ENCODE results near the gene ATP6V1G2. TPM values are rescaled to one million over a fixed set of nuclear protein-coding genes. Genes with fewer than 3 reads are reported as not detected.
"Not testable (repeated sequence)": the region's sequence is repeated elsewhere in the genome, so short reads cannot be mapped to it uniquely, and the experiment has no call there.

Gene ATP6V1G2
- total RNA-seq, 2 experiments from 2014 or later = 3.8 to 14.1 TPM

DNA sequence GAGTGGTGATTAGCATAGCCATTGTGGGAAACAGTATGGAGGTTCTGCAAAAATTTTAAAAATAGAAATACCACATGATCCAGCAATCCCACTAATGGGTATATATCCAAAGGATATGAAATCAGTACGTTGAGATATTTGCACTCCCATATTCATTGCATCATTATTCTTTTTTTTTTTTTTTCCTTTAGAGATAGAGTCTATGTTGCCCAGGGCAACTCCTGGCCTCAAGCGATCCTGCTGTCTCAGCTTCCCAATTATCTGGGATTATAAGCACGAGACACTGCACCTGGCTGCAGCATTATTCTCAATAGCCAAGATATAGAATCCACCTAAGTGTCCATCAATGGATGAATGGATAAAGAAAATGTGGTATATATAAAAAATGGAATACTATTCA is 24.6 kb downstream of the ATP6V1G2 start:
- Histone ChIP-seq H3K79me2 (ENCODE audit: insufficient read depth, low read depth, low read length) (no peaks in the 10 kb centered on the region), H3K4me2 (ENCODE audit: low read length) (no peak overlapping the region), H3K36me3 (ENCODE audit: insufficient read depth, low read length) (no peaks in the 10 kb centered on the region), H3K4me3 (ENCODE audit: low read depth, low read length, poor library complexity, severe bottlenecking) (no peak overlapping the region), H3K9me3 (ENCODE audit: low read length) (no peaks in the 10 kb centered on the region), H3K9me2 (ENCODE audit: insufficient read depth, low read length) (no peaks in the 10 kb centered on the region), H4K20me1 (ENCODE audit: insufficient read depth, low read length) (no peaks in the 10 kb centered on the region), H3K4me1 (ENCODE audit: insufficient read depth, low read length, poor library complexity, severe bottlenecking) (no peaks in the 10 kb centered on the region), H2AFZ (ENCODE audit: low read length) (no peak overlapping the region), H3K27ac (ENCODE audit: low read depth, low read length, poor library complexity, severe bottlenecking) (no peak overlapping the region)
- ChIA-PET POLR2A (no interaction called here), CTCF (ENCODE audit: unreplicated experiment) (no interaction called here)
- no peak for DNase-seq (ENCODE audit: low spot score)
- no TSS peak for BruUV-seq (replicated peaks)
- intact Hi-C loops (cut with micrococcal nuclease; ENCODE audit: unreplicated experiment) = no loop called here
- TF ChIP-seq, protein P1, sequence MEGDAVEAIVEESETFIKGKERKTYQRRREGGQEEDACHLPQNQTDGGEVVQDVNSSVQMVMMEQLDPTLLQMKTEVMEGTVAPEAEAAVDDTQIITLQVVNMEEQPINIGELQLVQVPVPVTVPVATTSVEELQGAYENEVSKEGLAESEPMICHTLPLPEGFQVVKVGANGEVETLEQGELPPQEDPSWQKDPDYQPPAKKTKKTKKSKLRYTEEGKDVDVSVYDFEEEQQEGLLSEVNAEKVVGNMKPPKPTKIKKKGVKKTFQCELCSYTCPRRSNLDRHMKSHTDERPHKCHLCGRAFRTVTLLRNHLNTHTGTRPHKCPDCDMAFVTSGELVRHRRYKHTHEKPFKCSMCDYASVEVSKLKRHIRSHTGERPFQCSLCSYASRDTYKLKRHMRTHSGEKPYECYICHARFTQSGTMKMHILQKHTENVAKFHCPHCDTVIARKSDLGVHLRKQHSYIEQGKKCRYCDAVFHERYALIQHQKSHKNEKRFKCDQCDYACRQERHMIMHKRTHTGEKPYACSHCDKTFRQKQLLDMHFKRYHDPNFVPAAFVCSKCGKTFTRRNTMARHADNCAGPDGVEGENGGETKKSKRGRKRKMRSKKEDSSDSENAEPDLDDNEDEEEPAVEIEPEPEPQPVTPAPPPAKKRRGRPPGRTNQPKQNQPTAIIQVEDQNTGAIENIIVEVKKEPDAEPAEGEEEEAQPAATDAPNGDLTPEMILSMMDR (conservative IDR thresholded peaks at IDR 0.05; ENCODE audit: low read length) = no peak
- TF ChIP-seq EZH2phosphoT487 (IDR thresholded peaks at IDR 0.05; ENCODE audit: borderline replicate concordance, low read depth, low read length) = no peak

DNA sequence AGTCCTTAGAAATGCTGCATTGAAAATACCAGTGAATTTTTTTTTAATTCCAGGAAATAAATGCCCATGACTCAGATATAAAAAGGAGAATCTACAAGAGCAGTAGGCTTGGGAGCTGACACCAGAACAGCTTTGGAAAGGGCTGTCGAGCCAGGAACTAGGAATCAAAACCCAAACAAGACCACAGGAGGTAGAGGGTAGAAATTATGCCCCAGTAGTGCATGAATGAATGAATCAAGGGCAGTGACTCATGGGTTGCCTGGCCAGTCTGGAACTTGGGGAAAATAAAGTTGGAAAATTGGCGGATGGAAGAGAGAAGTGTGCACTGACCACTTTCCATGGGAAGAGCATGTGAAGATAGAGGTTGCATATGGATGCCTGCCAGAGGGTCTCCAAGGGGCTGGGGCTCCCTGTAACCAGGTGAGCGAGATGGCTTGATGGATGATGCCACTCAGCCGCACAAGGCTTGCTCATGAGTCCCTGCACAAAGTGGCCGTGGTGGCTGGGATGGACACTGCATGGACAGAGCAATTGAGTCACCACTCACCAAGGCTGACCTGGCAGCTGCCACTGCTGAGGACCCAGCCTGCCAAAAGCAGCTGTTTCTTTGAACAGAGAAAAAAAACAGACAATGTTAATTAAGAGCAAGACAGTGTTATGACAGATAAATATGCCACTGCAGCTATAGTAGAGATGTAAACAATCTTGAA is 32.8 kb downstream of the ATP6V1G2 start:
- Histone ChIP-seq H3K9me2 (ENCODE audit: insufficient read depth, low read length) (no peaks in the 10 kb centered on the region), H3K9me3 (ENCODE audit: low read length) (no peaks in the 10 kb centered on the region), H4K20me1 (ENCODE audit: insufficient read depth, low read length) (no peaks in the 10 kb centered on the region), H2AFZ (ENCODE audit: low read length) (no peak overlapping the region), H3K4me1 (ENCODE audit: insufficient read depth, low read length, poor library complexity, severe bottlenecking) (no peaks in the 10 kb centered on the region), H3K4me2 (ENCODE audit: low read length) (no peak overlapping the region), H3K4me3 (ENCODE audit: low read depth, low read length, poor library complexity, severe bottlenecking) (no peak overlapping the region), H3K36me3 (ENCODE audit: insufficient read depth, low read length) (peaks cover 33% of the 10 kb centered on the region), H3K79me2 (ENCODE audit: insufficient read depth, low read depth, low read length) (no peaks in the 10 kb centered on the region), H3K27ac (ENCODE audit: low read depth, low read length, poor library complexity, severe bottlenecking) (no peak overlapping the region)
- CTCF ChIA-PET (ENCODE audit: unreplicated experiment) = no interaction called here
- TF ChIP-seq, protein P1 (conservative IDR thresholded peaks at IDR 0.05; ENCODE audit: low read length) = no peak
- no peak for TF ChIP-seq EZH2phosphoT487 (IDR thresholded peaks at IDR 0.05; ENCODE audit: borderline replicate concordance, low read depth, low read length)
- POLR2A ChIA-PET = interaction anchor here (0.7 kb wide), 1 partner anchor 225 kb away, joined by 3 read pairs; no protein-coding TSS in a partner anchor
- intact Hi-C loops (cut with micrococcal nuclease; ENCODE audit: unreplicated experiment) = no loop called here
- no peak for DNase-seq (ENCODE audit: low spot score)
- no TSS peak for BruUV-seq (replicated peaks)

DNA sequence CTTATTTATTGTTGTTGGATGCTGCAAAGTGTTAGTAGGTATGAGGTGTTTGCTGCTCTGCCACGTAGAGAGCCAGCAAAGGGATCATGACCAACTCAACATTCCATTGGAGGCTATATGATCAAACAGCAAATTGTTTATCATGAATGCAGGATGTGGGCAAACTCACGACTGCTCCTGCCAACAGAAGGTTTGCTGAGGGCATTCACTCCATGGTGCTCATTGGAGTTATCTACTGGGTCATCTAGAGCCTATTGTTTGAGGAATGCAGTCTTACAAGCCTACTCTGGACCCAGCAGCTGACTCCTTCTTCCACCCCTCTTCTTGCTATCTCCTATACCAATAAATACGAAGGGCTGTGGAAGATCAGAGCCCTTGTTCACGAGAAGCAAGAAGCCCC is 36.4 kb downstream of the ATP6V1G2 start:
- BruUV-seq (replicated peaks) = no TSS peak
- CTCF ChIA-PET (ENCODE audit: unreplicated experiment) = no interaction called here
- no peaks in the 10 kb centered on the region for H3K4me1 ChIP-seq (ENCODE audit: insufficient read depth, low read length, poor library complexity, severe bottlenecking)
- no peak for TF ChIP-seq EZH2phosphoT487 (IDR thresholded peaks at IDR 0.05; ENCODE audit: borderline replicate concordance, low read depth, low read length)
- TF ChIP-seq, protein P1 (conservative IDR thresholded peaks at IDR 0.05; ENCODE audit: low read length) = no peak
- no peaks in the 10 kb centered on the region; the same call in 1 of the 2 replicates for H4K20me1 ChIP-seq (ENCODE audit: insufficient read depth, low read length)
- H3K9me3 ChIP-seq (ENCODE audit: low read length) = no peaks in the 10 kb centered on the region
- intact Hi-C loops (cut with micrococcal nuclease; ENCODE audit: unreplicated experiment) = no loop called here
- no peak overlapping the region for H3K27ac ChIP-seq (ENCODE audit: low read depth, low read length, poor library complexity, severe bottlenecking)
- peaks cover 68% of the 10 kb centered on the region for H3K36me3 ChIP-seq (ENCODE audit: insufficient read depth, low read length)
- no peak overlapping the region for H3K4me3 ChIP-seq (ENCODE audit: low read depth, low read length, poor library complexity, severe bottlenecking)
- no peaks in the 10 kb centered on the region for H3K9me2 ChIP-seq (ENCODE audit: insufficient read depth, low read length)
- no peak overlapping the region for H2AFZ ChIP-seq (ENCODE audit: low read length)
- H3K79me2 ChIP-seq (ENCODE audit: insufficient read depth, low read depth, low read length) = peaks cover 2% of the 10 kb centered on the region
- DNase-seq (ENCODE audit: low spot score) = no peak
- POLR2A ChIA-PET = interaction anchor here (0.5 kb wide), 1 partner anchor 16 kb away, joined by 3 read pairs; no protein-coding TSS in a partner anchor
- no peak overlapping the region for H3K4me2 ChIP-seq (ENCODE audit: low read length)

DNA sequence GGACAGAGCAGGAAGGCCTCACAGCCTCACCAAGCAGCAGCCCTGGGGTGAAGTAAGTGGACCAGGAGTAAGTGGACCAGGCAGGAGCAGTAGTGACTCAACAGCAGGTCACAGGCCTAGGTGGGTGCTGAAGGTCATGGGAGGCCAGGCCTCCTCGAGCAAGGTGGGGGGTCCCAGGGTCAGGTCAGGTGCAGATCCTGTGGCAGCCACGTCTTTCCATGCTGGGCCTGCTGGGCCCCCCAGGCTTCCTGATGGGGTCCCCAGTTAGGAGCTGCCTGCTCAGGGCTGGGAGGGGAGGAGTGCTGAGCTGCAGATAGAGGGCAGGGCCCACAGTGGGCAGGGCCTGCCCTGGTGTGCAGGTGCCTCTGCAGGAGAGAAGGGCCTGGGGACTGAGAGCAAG is 37.4 kb downstream of the ATP6V1G2 start:
- H3K9me3 ChIP-seq (ENCODE audit: low read length); H3K27ac ChIP-seq (ENCODE audit: low read depth, low read length, poor library complexity, severe bottlenecking); POLR2A ChIA-PET; H3K4me2 ChIP-seq (ENCODE audit: low read length); H3K4me3 ChIP-seq (ENCODE audit: low read depth, low read length, poor library complexity, severe bottlenecking); H4K20me1 ChIP-seq (ENCODE audit: insufficient read depth, low read length); BruUV-seq (replicated peaks); H2AFZ ChIP-seq (ENCODE audit: low read length); H3K9me2 ChIP-seq (ENCODE audit: insufficient read depth, low read length); intact Hi-C loops (cut with micrococcal nuclease; ENCODE audit: unreplicated experiment); CTCF ChIA-PET (ENCODE audit: unreplicated experiment); DNase-seq (ENCODE audit: low spot score); H3K4me1 ChIP-seq (ENCODE audit: insufficient read depth, low read length, poor library complexity, severe bottlenecking): not testable (repeated sequence)
- Histone ChIP-seq H3K79me2 (ENCODE audit: insufficient read depth, low read depth, low read length) (peaks cover 12% of the 10 kb centered on the region), H3K36me3 (ENCODE audit: insufficient read depth, low read length) (peaks cover 68% of the 10 kb centered on the region)

Measured in OCI-LY7 (cell line).